Measurements from ENCODE around the gene GNB1.
"Not testable (repeated sequence)": the region's sequence is repeated elsewhere in the genome, so short reads cannot be mapped to it uniquely, and the experiment has no call there.

Gene GNB1

GRCh38 chr1:1759456-1760344 lies 131.2 kb downstream of the GNB1 start:
- DNase-seq, result no peak

DNA sequence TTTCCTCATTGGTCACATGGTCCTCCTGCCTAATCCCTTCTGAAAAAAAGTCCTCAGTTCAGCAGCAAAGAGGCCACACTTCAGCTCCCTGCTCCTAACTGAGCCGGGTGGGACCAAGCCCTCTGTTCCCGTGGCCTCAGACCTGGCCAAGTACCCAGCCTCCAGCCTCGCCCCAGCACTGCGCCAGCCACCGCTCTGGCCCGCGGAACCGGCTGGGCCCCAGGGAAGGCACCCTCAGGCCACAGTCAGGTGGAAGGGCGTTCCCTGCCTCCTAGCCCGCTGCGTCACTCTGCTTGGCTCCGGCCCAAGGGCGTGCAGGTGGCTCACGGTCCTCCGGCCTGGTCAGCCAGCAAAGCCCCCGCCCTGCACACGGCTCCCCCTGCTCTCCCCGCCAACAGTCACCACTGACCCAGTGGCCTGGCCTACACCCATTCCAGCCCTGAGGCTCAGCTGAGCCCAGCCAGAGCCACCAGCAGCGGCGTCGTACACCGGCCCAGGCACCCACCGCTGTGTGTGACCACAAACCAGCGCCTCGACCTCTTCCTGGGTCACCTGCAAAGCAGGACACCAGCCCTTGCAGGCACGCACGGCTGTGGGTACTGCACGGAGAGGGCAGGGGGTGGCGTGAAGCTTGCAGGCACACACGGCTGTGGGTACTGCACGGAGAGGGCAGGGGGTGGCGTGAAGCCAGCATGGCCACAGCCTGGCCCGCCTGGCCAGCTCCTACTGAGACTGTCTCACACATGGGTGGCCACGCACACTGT lies 132.0 kb downstream of the GNB1 start:
- no peak for DNase-seq

DNA sequence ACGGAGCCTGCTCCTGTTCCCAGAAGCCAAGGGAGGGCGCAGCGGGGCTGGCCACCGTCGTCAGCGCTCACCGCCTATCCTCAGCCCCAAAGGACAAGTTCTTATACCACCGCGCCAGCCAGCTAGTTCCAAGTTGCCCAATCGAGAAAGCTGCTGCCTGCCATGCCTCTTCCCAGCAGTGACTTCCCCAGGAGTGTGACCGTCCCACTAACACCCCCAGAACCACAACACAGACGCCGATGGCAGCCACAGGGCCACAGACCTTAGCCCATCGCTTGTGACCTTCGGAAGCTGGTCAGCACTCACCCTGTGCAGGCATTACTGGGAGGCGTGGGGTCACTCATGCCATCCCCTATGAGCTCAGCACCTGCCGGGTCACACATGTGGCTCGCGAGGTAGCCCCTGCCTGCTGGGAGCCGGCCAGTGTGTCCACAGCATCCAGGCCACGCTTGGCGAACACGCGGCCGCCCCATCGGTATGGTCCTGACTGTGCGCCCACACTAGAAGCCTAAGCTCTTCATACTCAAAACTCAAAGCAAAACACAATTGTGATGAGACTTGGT lies 132.7 kb downstream of the GNB1 start:
- no peak for DNase-seq

GRCh38 chr1:1757422-1758058 lies 133.3 kb downstream of the GNB1 start:
- DNase-seq, result no peak

- DNase-seq, result no peak
Measured at GRCh38 chr1:1756661-1757421, 134.0 kb downstream of the GNB1 start.

GRCh38 chr1:1755852-1756251 lies 135.0 kb downstream of the GNB1 start:
- DNase-seq, result no peak

DNA sequence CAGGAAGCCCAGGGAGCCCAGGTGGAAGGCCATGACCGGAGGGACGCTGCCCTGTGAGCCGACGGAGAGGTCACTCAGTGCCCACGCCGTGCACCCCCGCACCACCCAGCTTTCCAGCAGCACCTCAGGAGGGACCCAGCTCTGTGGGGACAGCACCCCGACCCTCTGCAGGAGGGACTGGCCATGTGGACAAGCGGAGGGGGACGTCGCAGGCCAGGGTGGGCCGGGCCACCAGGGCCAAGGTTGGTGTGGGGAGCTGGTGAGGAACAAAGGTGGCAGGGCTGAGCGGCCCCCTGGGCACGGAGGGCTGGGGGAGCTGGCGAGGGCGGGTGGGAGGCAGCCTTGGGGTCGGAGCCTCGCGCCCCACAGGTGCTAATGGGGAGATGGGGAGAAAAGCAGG lies 135.5 kb downstream of the GNB1 start:
- no peak for DNase-seq

GRCh38 chr1:1754051-1754815 lies 136.7 kb downstream of the GNB1 start:
- DNase-seq, result no peak

- DNase-seq, result no peak
Measured at GRCh38 chr1:1753607-1754005, 137.3 kb downstream of the GNB1 start.

GRCh38 chr1:1752636-1753606 lies 138.0 kb downstream of the GNB1 start:
- DNase-seq, result no peak

- no peak for DNase-seq
Measured at GRCh38 chr1:1752190-1752589, 138.7 kb downstream of the GNB1 start.

DNA sequence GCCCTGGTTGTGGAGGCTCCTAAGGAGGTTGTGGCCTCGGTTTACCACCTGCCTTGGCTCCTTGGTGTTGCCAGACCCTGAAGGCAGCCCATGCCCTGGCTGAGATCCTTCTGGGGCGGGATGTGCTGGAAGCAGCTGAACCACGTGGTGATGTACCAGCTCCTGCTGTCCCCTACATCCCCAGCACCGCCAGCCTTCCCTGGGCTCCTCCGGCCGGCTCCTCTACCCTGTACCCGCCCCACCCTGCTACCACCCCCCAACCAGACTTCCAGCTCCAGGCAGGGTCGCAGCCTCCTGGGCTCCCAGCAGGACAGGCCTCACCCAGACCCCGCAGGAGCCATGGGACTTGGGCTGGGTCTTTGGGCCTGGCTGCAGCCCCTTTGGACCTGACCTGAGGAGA lies 140.9 kb downstream of the GNB1 start:
- DNase-seq, result not testable (repeated sequence)

DNA sequence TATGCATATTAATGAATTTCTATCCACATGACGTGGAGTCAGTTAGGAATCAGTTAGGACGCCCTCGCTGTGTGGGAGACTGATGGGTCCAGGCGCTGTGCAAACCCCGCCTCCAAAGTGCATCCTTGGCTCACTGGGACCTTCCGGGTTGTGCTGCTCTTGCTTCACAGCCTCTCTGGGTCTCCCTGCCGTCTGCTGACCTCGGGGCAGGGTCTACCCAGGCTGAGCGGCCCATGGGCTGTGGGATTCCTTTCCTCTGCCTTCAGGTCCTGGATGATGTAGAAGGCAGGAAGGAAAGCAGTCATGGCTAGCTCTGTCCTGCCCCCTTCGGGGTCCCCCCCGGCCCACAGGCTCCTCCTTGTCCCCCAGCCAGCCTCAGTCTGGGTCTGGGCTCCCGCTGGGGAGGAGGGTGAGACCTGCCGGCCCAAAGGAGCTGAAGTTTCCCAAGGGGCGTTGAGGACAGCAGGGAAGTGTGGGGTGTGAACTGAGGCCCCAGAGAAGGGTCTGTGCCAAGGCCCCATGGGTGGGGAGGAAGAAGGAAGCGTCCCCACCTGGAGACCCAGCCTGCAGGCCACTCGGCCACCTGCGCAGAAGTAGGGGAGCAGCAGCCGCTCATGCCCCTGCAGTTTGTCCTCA lies 142.1 kb downstream of the GNB1 start:
- no peak for DNase-seq

GRCh38 chr1:1746566-1746909 lies 144.3 kb downstream of the GNB1 start:
- DNase-seq, result not testable (repeated sequence)

GRCh38 chr1:1745651-1746565 lies 145.0 kb downstream of the GNB1 start:
- peak; percentile 83 for DNase-seq

- not testable (repeated sequence) for DNase-seq
Measured at GRCh38 chr1:1742529-1742928, 148.4 kb downstream of the GNB1 start.

DNA sequence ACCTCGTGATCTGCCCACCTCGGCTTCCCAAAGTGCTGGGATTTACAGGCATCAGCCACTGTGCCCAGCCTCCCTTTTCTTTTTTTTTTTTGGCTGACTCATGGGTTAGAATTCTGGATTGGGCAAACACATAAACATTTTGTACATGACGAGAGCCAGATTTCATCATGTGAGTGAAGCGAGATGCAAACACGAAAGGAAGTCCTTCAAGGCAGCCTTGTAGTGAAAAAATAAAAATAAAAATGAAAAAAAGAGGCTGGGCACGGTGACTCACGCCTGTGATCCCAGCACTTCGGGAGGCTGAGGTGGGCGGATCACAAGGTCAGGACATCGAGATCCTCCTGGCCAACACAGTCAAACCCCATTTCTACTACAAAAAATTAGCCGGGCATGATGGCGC lies 149.9 kb downstream of the GNB1 start:
- not testable (repeated sequence) for DNase-seq

DNA sequence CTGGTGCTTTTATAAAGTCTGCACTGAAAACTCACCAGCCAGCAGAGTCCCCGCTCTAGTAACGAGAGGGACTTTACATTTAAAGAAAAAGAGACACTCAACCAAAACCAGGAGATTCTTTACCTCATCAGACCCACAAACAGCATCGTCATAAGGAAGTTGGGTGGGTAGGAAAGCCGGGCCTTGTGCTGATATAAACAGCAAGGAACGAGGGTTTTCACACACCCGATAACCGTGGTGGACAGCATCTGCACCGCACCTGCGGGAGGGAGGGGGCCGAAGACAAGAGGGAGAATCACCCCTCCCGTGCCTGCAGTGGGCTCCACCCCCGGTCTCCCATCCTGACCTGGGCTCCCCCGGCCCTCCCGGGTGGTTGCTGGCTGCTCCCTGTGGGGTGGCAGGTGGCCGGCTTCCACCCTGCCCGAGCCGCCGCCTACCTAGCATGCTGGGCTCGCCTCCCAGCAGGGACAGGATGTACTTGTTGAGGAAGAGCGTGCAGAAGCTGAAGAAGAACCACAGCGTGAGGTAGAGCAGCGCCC lies 152.0 kb downstream of the GNB1 start:
- DNase-seq, result not testable (repeated sequence)
